H1 (cell line): ENCODE results near the gene SEC63. TPM values are rescaled to one million over a fixed set of nuclear protein-coding genes. Genes with fewer than 3 reads are reported as not detected.

ENCODE experiments used
- CTCF ChIA-PET: fragments of 300-600 bp; sonication (Branson Sonifier 250); formaldehyde crosslinking; loops from one replicate; lab custom pipeline; 2021; ENCODE audit not compliant: partially characterized antibody; lab: Charles Lee
- POLR2A ChIA-PET: fragments of 300-600 bp; sonication (Branson Sonifier 250); formaldehyde crosslinking; loops from one replicate; lab custom pipeline; 2021; ENCODE audit warnings: inconsistent platforms; ENCODE audit not compliant: partially characterized antibody; lab: Charles Lee
- DNase-seq, 2 experiments: peaks; one replicate each; pipeline versions ENCODE4 v3.0.0 to v3.0.0-alpha.2; 2010 to 2022; ENCODE audit warnings: low spot score in 2 of 2, low read depth in 1 of 2, mixed read lengths in 1 of 2
- FAIRE-seq: peaks from 2 replicates; lab custom pipeline; 2011; peaks lifted over from hg19 to GRCh38; lab: Jason Lieb, UNC
- H2AFZ ChIP-seq: 2 replicates; pipeline ENCODE4 v1.8.1; 2012; ENCODE audit warnings: low read length, inconsistent platforms
- H2AK5ac ChIP-seq: 2 replicates; pipeline ENCODE4 v1.6.1; 2013; ENCODE audit warnings: low read depth, low read length
- H2BK120ac ChIP-seq: replicated peaks from 2 replicates; pipeline ENCODE3; 2013; ENCODE audit warnings: low read depth, low read length, inconsistent platforms
- H2BK12ac ChIP-seq: 2 replicates; pipeline ENCODE4 v1.6.1; 2013; ENCODE audit warnings: low read depth, low read length
- H2BK15ac ChIP-seq: 2 replicates; pipeline ENCODE4 v1.6.1; 2013; ENCODE audit warnings: low read length
- H2BK20ac ChIP-seq: 2 replicates; pipeline ENCODE4 v1.6.1; 2013; ENCODE audit warnings: low read length
- H2BK5ac ChIP-seq: 2 replicates; pipeline ENCODE4 v1.6.1; 2013; ENCODE audit warnings: low read depth, low read length
- H3K14ac ChIP-seq: 2 replicates; pipeline ENCODE4 v1.6.1; 2013; ENCODE audit warnings: inconsistent platforms; ENCODE audit not compliant: insufficient read length
- H3K18ac ChIP-seq: 2 replicates; pipeline ENCODE4 v1.6.1; 2013; ENCODE audit warnings: low read length; ENCODE audit errors: extremely low read depth
- H3K23ac ChIP-seq: 2 replicates; pipeline ENCODE4 v1.6.1; 2013; ENCODE audit warnings: inconsistent platforms; ENCODE audit not compliant: insufficient read length
- H3K23me2 ChIP-seq: 2 replicates; pipeline ENCODE4 v1.6.1; 2013; ENCODE audit warnings: low read depth, low read length
- H3K27ac ChIP-seq: 2 replicates; pipeline ENCODE4 v1.6.1; 2011; ENCODE audit warnings: low read depth, low read length, inconsistent platforms
- H3K27me3 ChIP-seq, 4 experiments: replicated peaks in 1 of 4; 1 replicate in 1 of 4; 2 replicates in 3 of 4; pipeline versions ENCODE4 v1.6.1 to v1.8.1; 2011 to 2013; ENCODE audit warnings: low read length in 3 of 4, mild to moderate bottlenecking in 3 of 4, inconsistent platforms in 2 of 4, mixed read lengths in 2 of 4, moderate library complexity in 1 of 4; ENCODE audit not compliant: control insufficient read depth in 3 of 4, insufficient read depth in 3 of 4; ENCODE audit errors: extremely low read depth in 1 of 4
- H3K36me3 ChIP-seq, 4 experiments: 2 replicates each; pipeline versions ENCODE4 v1.6.1 to v1.8.1; 2011 to 2013; ENCODE audit warnings: mild to moderate bottlenecking in 4 of 4, low read length in 3 of 4, moderate library complexity in 2 of 4, control low read depth in 1 of 4, inconsistent platforms in 1 of 4; ENCODE audit not compliant: insufficient read depth in 4 of 4, control insufficient read depth in 2 of 4
- H3K4ac ChIP-seq: replicated peaks from 2 replicates; pipeline ENCODE3; 2013; ENCODE audit warnings: low read length, low read depth, mixed read lengths, inconsistent platforms; ENCODE audit not compliant: insufficient read length
- H3K4me1 ChIP-seq, 4 experiments: replicated peaks in 1 of 4; 1 replicate in 1 of 4; 2 replicates in 3 of 4; pipeline versions ENCODE4 v1.6.1 to v1.8.1; 2011 to 2013; ENCODE audit warnings: low read length in 3 of 4, inconsistent platforms in 2 of 4, mixed read lengths in 1 of 4; ENCODE audit not compliant: insufficient read depth in 4 of 4, control insufficient read depth in 3 of 4
- H3K4me2 ChIP-seq, 2 experiments: 2 replicates each; pipeline versions ENCODE4 v1.6.1 to v1.8.1; 2011 to 2013; ENCODE audit warnings: low read depth in 2 of 2, low read length in 2 of 2, control low read depth in 1 of 2, inconsistent platforms in 1 of 2, mild to moderate bottlenecking in 1 of 2; ENCODE audit not compliant: insufficient read depth in 1 of 2
- H3K4me3 ChIP-seq, 4 experiments: fragments of 200-600, 300-600 bp in 1 of 4; sonication (generic), shearing (Covaris generic), sonication (Bioruptor Twin) in 1 of 4; 2 replicates each; pipeline versions ENCODE4 v1.5.1 to v1.8.1; 2011 to 2016; ENCODE audit warnings: low read length in 4 of 4, low read depth in 3 of 4, control low read depth in 2 of 4, inconsistent platforms in 2 of 4, mild to moderate bottlenecking in 2 of 4, mixed read lengths in 1 of 4, moderate library complexity in 1 of 4; ENCODE audit not compliant: insufficient read depth in 2 of 4; ENCODE audit errors: extremely low read depth in 1 of 4
- H3K56ac ChIP-seq: replicated peaks from 2 replicates; pipeline ENCODE3; 2013; ENCODE audit warnings: low read depth, mild to moderate bottlenecking, mixed read lengths, low read length, inconsistent platforms; ENCODE audit not compliant: insufficient read length
- H3K79me1 ChIP-seq: 2 replicates; pipeline ENCODE4 v1.6.1; 2013; ENCODE audit warnings: low read depth, low read length, control low read depth
- H3K79me2 ChIP-seq, 2 experiments: 2 replicates each; pipeline versions ENCODE4 v1.6.1 to v1.8.1; 2012 to 2013; ENCODE audit warnings: low read length in 2 of 2, mild to moderate bottlenecking in 2 of 2, inconsistent platforms in 1 of 2; ENCODE audit not compliant: insufficient read depth in 2 of 2, control insufficient read depth in 1 of 2
- H3K9ac ChIP-seq, 4 experiments: replicated peaks in 1 of 4; 1 replicate in 1 of 4; 2 replicates in 3 of 4; pipeline versions ENCODE4 v1.6.1 to v1.8.1; 2011 to 2013; ENCODE audit warnings: low read depth in 3 of 4, low read length in 3 of 4, control low read depth in 2 of 4, mild to moderate bottlenecking in 2 of 4, moderate library complexity in 2 of 4, inconsistent platforms in 1 of 4; ENCODE audit errors: extremely low read depth in 1 of 4
- H3K9me3 ChIP-seq, 2 experiments: 2 replicates each; pipeline versions ENCODE4 v1.6.1 to v1.8.1; 2012 to 2013; ENCODE audit warnings: mild to moderate bottlenecking in 2 of 2, moderate library complexity in 2 of 2, control low read depth in 1 of 2, inconsistent platforms in 1 of 2, low read depth in 1 of 2, low read length in 1 of 2, mixed read lengths in 1 of 2; ENCODE audit not compliant: insufficient read depth in 2 of 2
- H4K20me1 ChIP-seq, 2 experiments: replicated peaks in 1 of 2; 2 replicates each; pipeline versions ENCODE3 to v1.8.1; 2011 to 2013; ENCODE audit warnings: inconsistent platforms in 2 of 2, low read length in 2 of 2, mild to moderate bottlenecking in 1 of 2; ENCODE audit not compliant: insufficient read depth in 2 of 2, control insufficient read depth in 1 of 2
- H4K5ac ChIP-seq: 2 replicates; pipeline ENCODE4 v1.6.1; 2013; ENCODE audit warnings: low read length, low read depth, mixed read lengths, inconsistent platforms; ENCODE audit not compliant: insufficient read length
- H4K8ac ChIP-seq: 2 replicates; pipeline ENCODE4 v1.8.0; 2013; ENCODE audit warnings: mild to moderate bottlenecking, moderate library complexity, low read length, inconsistent platforms; ENCODE audit not compliant: insufficient read depth; ENCODE audit errors: extremely low read depth
- H4K91ac ChIP-seq: replicated peaks from 2 replicates; pipeline ENCODE3; 2013; ENCODE audit warnings: low read length, mixed read lengths, inconsistent platforms; ENCODE audit not compliant: insufficient read length
- BACH1 ChIP-seq: IDR thresholded peaks from 2 replicates; pipeline ENCODE4 v1.6.1; 2012; ENCODE audit warnings: low read length, improper control_type of control experiment
- CHD2 ChIP-seq: IDR thresholded peaks from 2 replicates; pipeline ENCODE4 v1.6.1; 2012; ENCODE audit warnings: low read length, improper control_type of control experiment
- E2F6 ChIP-seq: IDR thresholded peaks from 2 replicates; pipeline ENCODE4 v1.6.1; 2012; ENCODE audit warnings: inconsistent platforms
- HDAC2 ChIP-seq, 2 experiments: fragments of 300-600 bp in 1 of 2; sonication (generic) in 1 of 2; IDR thresholded peaks; 2 replicates each; pipeline ENCODE4 v1.6.1; 2011 to 2012; ENCODE audit warnings: low read depth in 2 of 2, low read length in 2 of 2, mild to moderate bottlenecking in 2 of 2, moderate library complexity in 2 of 2, borderline replicate concordance in 1 of 2, inconsistent platforms in 1 of 2
- NRF1 ChIP-seq: IDR thresholded peaks from 2 replicates; pipeline ENCODE4 v1.6.1; 2011; ENCODE audit warnings: mild to moderate bottlenecking, low read depth, low read length, improper control_type of control experiment
- PHF8 ChIP-seq: fragments of 200-600 bp; sonication (generic); conservative IDR thresholded peaks from 2 replicates; pipeline ENCODE4 v1.7.1; 2012; ENCODE audit warnings: low read depth, mild to moderate bottlenecking, inconsistent platforms, low read length, moderate library complexity
- POLR2AphosphoS5 ChIP-seq: IDR thresholded peaks from 2 replicates; pipeline ENCODE4 v1.6.1; 2011; ENCODE audit warnings: low read depth, low read length
- SIRT6 ChIP-seq: IDR thresholded peaks from one replicate; pipeline ENCODE4 v1.7.1; 2012; ENCODE audit warnings: low read length, inconsistent platforms
- SP2 ChIP-seq: IDR thresholded peaks from 2 replicates; pipeline ENCODE4 v1.6.1; 2012; ENCODE audit warnings: mild to moderate bottlenecking, low read length, inconsistent platforms
- SP4 ChIP-seq: IDR thresholded peaks from 2 replicates; pipeline ENCODE4 v1.6.1; 2012; ENCODE audit warnings: low read length, inconsistent platforms
- TBP ChIP-seq: IDR thresholded peaks from 2 replicates; pipeline ENCODE4 v1.6.1; 2011; ENCODE audit warnings: low read depth, low read length, improper control_type of control experiment
- ZNF274 ChIP-seq: IDR thresholded peaks from 2 replicates; pipeline ENCODE4 v1.7.0; 2012; ENCODE audit warnings: low read length, borderline replicate concordance; ENCODE audit errors: extremely low read depth
- WGBS, 2 experiments: shearing (Covaris generic) in 1 of 2; methylation state at CpG; one replicate each; pipeline versions ENCODE4 v1.1.6 to v1.1.7; 2013 to 2015; ENCODE audit warnings: low lambda C conversion rate in 2 of 2, mixed read lengths in 2 of 2, inconsistent platforms in 1 of 2, low coverage in 1 of 2, missing lambda C conversion rate in 1 of 2; ENCODE audit not compliant: insufficient replicate concordance in 2 of 2, insufficient coverage in 1 of 2, insufficient read length in 1 of 2; ENCODE audit errors: extremely low coverage in 1 of 2, missing lambda C conversion rate in 1 of 2; 5-methylcytosine and 5-hydroxymethylcytosine counted together
- polyA plus RNA-seq, 7 experiments: library from polyadenylated mRNA; depleted of rRNA in 3 of 7; stranded (reverse) in 5 of 7; unstranded in 2 of 7; fragments of >200 nt in 5 of 7; fragments of 200-250 nt in 2 of 7; gene quantifications; 1 replicate in 5 of 7; 2 replicates in 1 of 7; 4 replicates in 1 of 7; pipeline versions ENCODE4 v1.2.1 to v1.2.3, GENCODE V29; 2011 to 2013; ENCODE audit warnings: missing spikeins in 2 of 7, mixed read lengths in 2 of 7
- total RNA-seq: library from RNA; stranded (reverse); fragmentation: NEBNext Ultra II Directional; extraction: Animal tissue kit (Norgen Biotek cat#: 25700); gene quantifications from 2 replicates; pipeline ENCODE4 v1.2.1, GENCODE V29; 2021
- TF ChIP-seq, protein P1 (sequence below): IDR thresholded peaks from 2 replicates; pipeline ENCODE4 v1.6.1; 2012; ENCODE audit warnings: low read length, inconsistent platforms

The SEC63 gene
- total and polyA plus RNA-seq, 2 of the 8 experiments (the other 6 are each of a cell fraction or from before 2014, with no cell fraction given), result 17.3 to 121 TPM

GRCh38 chr6:107877968-107878367 is 80.0 kb downstream of the SEC63 start:
- Histone ChIP-seq H2BK120ac (no peak overlapping the region), H2BK15ac (no peak overlapping the region), H3K79me2 (no peaks in the 10 kb centered on the region), H2BK20ac (no peak overlapping the region), H3K18ac (no peak overlapping the region), H3K4me3 (no peak overlapping the region), H3K23me2 (no peaks in the 10 kb centered on the region), H4K91ac (no peak overlapping the region), H3K4me2 (no peak overlapping the region), H3K4ac (no peak overlapping the region), H2BK12ac (no peak overlapping the region), H4K8ac (no peak overlapping the region), H2AK5ac (no peak overlapping the region), H3K23ac (no peak overlapping the region), H3K4me1 (no peaks in the 10 kb centered on the region), H2AFZ (no peak overlapping the region), H3K79me1 (no peaks in the 10 kb centered on the region), H2BK5ac (no peak overlapping the region), H3K27ac (no peak overlapping the region), H4K5ac (no peak overlapping the region), H3K9ac (no peak overlapping the region), H3K27me3 (no peaks in the 10 kb centered on the region), H3K14ac (no peak overlapping the region), H4K20me1 (peaks cover 0 to 2% of the 10 kb centered on the region in 2 experiments), H3K56ac (no peak overlapping the region), H3K36me3 (peaks cover 4 to 44% (median 24%) of the 10 kb centered on the region in 4 experiments; a peak in 6 of 8 replicates), H3K9me3 (no peaks in the 10 kb centered on the region)
- CTCF ChIA-PET, result no interaction called here
- no peak for FAIRE-seq
- no peak for DNase-seq
- 88% methylated on average over 1 of the region's 1 CpG; no CpG with 5 or more reads in 1 of the 2 experiments for WGBS, 2 experiments
- POLR2A ChIA-PET, result no interaction called here
- no peak for TF ChIP-seq ZNF274
- no peak for TF ChIP-seq SP2
- TF ChIP-seq CHD2, result no peak
- TF ChIP-seq E2F6, result no peak
- TF ChIP-seq POLR2AphosphoS5, result no peak
- TF ChIP-seq TBP, result no peak
- no peak for TF ChIP-seq SIRT6
- TF ChIP-seq PHF8, result no peak
- TF ChIP-seq NRF1, result no peak
- no peak for TF ChIP-seq HDAC2 (IDR thresholded peaks at IDR 0.05; ENCODE audit: borderline replicate concordance in 1 of 2, low read depth in 2 of 2, low read length in 2 of 2)
- TF ChIP-seq, protein P1, sequence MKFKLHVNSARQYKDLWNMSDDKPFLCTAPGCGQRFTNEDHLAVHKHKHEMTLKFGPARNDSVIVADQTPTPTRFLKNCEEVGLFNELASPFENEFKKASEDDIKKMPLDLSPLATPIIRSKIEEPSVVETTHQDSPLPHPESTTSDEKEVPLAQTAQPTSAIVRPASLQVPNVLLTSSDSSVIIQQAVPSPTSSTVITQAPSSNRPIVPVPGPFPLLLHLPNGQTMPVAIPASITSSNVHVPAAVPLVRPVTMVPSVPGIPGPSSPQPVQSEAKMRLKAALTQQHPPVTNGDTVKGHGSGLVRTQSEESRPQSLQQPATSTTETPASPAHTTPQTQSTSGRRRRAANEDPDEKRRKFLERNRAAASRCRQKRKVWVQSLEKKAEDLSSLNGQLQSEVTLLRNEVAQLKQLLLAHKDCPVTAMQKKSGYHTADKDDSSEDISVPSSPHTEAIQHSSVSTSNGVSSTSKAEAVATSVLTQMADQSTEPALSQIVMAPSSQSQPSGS, result no peak
- TF ChIP-seq BACH1, result no peak
- no peak for TF ChIP-seq SP4
